ENCODE measurements around the gene GLS2. TPM values are rescaled to one million over a fixed set of nuclear protein-coding genes. Genes with fewer than 3 reads are reported as not detected.
A peak's percentile ranks its signal among the peaks of the same experiment; 100 is the strongest.

Gene GLS2
- 1 to 10 TPM in 2 of 3 donors, under 1 TPM in 1; 0.16 to 5.1 (median 4.6) TPM for total RNA-seq

DNA sequence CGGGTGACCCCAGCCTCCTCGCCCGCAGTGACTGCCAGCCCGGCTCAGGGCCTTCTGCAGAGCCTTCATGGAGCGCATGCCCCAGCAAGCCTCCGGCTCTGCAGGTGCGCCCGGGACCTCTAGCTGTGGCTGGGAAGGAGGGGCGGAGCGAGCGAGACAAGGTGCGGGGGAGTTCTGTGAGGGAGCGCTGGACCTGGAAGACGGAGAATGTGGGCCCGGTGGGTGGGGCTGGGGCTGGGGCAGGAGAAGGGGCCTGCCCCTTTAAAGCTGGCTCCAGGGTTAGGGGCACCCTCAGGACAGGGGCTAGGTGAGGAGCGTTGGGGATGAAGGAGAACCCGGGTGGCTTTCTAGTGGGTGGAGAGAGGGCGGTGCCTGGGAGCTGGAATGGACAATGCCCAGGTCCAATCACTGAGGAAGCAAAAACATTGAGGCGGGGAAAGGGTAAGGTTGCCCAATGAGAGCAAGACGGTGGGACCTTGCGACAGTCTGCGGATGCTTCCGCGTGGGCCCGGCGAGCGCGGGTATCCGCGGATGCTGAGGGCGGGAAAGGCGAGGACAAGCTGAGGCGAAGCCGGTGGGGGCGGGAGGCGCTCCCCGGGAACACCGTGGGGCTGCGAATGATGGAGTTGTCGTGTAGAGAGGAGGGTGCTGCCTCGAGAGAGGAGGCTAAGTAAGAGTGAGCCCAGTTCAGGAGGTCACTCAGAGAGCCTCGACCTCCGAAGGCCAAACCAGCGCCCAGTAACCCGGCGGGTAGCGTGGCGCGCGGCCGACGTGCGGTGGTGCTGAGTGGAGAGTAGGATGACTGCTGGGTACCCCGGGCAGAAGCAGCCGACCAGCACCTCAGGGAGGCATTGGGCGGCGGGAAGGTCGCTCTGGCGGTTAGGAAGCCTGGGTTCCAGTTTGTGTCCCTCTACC, at the start of gene GLS2:
Gene GLS2 (minus strand): TSS at position 121 of the 915 bp plus-strand sequence. CDS start 43 bp downstream, at position 78.
- H3K27ac ChIP-seq = peak within 1 kb of the TSS; percentile 41 to 50

GRCh38 chr12:56537546-56537945, 49.6 kb upstream of the GLS2 start:
- H3K4me3 ChIP-seq = no peak overlapping the region
- no peaks in the 10 kb centered on the region for H3K27me3 ChIP-seq
- no peaks in the 10 kb centered on the region for H3K4me1 ChIP-seq
- TF ChIP-seq POLR2A (IDR thresholded peaks at IDR 0.05) = no peak
- TF ChIP-seq, protein P1, sequence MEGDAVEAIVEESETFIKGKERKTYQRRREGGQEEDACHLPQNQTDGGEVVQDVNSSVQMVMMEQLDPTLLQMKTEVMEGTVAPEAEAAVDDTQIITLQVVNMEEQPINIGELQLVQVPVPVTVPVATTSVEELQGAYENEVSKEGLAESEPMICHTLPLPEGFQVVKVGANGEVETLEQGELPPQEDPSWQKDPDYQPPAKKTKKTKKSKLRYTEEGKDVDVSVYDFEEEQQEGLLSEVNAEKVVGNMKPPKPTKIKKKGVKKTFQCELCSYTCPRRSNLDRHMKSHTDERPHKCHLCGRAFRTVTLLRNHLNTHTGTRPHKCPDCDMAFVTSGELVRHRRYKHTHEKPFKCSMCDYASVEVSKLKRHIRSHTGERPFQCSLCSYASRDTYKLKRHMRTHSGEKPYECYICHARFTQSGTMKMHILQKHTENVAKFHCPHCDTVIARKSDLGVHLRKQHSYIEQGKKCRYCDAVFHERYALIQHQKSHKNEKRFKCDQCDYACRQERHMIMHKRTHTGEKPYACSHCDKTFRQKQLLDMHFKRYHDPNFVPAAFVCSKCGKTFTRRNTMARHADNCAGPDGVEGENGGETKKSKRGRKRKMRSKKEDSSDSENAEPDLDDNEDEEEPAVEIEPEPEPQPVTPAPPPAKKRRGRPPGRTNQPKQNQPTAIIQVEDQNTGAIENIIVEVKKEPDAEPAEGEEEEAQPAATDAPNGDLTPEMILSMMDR (IDR thresholded peaks at IDR 0.05) = no peak
- TF ChIP-seq POLR2AphosphoS5 (IDR thresholded peaks at IDR 0.05) = no peak
- no peak for DNase-seq (ENCODE audit: low spot score in 2 of 2)
- no peaks in the 10 kb centered on the region for H3K9me3 ChIP-seq
- no peaks in the 10 kb centered on the region for H3K36me3 ChIP-seq
- no peak overlapping the region for H3K27ac ChIP-seq
- intact Hi-C loops (cut with DNase I; ENCODE audit: low total_unique reads) = no loop called here

More for the DNA sequence above, at the start of gene GLS2:
- Histone ChIP-seq H3K4me1 (no peaks in the 10 kb centered on the region), H3K36me3 (no peaks in the 10 kb centered on the region), H3K27me3 (no peaks in the 10 kb centered on the region), H3K4me3 (peak within 1 kb of the TSS; percentile 55 to 82 (median 60)), H3K9me3 (no peaks in the 10 kb centered on the region)
- DNase-seq (ENCODE audit: low spot score in 2 of 2) = peak; percentile 65 to 77
- peak in 1 of 3 donors; percentile 77 for TF ChIP-seq POLR2AphosphoS5 (IDR thresholded peaks at IDR 0.05)
- TF ChIP-seq, protein P1 (IDR thresholded peaks at IDR 0.05) = no peak
- intact Hi-C loops (cut with DNase I; ENCODE audit: low total_unique reads) = no loop called here

- no peaks in the 10 kb centered on the region for H3K9me3 ChIP-seq
- no peak for DNase-seq (ENCODE audit: low spot score in 2 of 2)
- no peak for TF ChIP-seq POLR2A (IDR thresholded peaks at IDR 0.05)
- no peaks in the 10 kb centered on the region for H3K27me3 ChIP-seq
- no peak overlapping the region for H3K27ac ChIP-seq
- intact Hi-C loops (cut with DNase I; ENCODE audit: low total_unique reads) = loop anchor here (5.0 kb wide), 1 partner anchor 312 kb away; no protein-coding TSS in a partner anchor
- no peaks in the 10 kb centered on the region for H3K36me3 ChIP-seq
- no peak overlapping the region for H3K4me3 ChIP-seq
- peaks cover 0 to 3% of the 10 kb centered on the region in 2 donors for H3K4me1 ChIP-seq
Observed at GRCh38 chr12:56530390-56531055, 42.6 kb upstream of the GLS2 start.

- Histone ChIP-seq H3K9me3 (no peaks in the 10 kb centered on the region), H3K4me1 (peaks cover 0 to 3% of the 10 kb centered on the region in 2 donors), H3K36me3 (no peaks in the 10 kb centered on the region), H3K27ac (no peak overlapping the region), H3K4me3 (no peak overlapping the region), H3K27me3 (no peaks in the 10 kb centered on the region)
- intact Hi-C loops (cut with DNase I; ENCODE audit: low total_unique reads) = loop anchor here (5.0 kb wide), 1 partner anchor 313 kb away; no protein-coding TSS in a partner anchor
- no peak for DNase-seq (ENCODE audit: low spot score in 2 of 2)
- TF ChIP-seq, protein P1 (IDR thresholded peaks at IDR 0.05) = no peak
- TF ChIP-seq POLR2AphosphoS5 (IDR thresholded peaks at IDR 0.05) = no peak
- no peak for TF ChIP-seq POLR2A (IDR thresholded peaks at IDR 0.05)
Observed at GRCh38 chr12:56529656-56530055, 41.7 kb upstream of the GLS2 start.

- H3K27ac ChIP-seq = no peak overlapping the region
- TF ChIP-seq POLR2A (IDR thresholded peaks at IDR 0.05) = no peak
- TF ChIP-seq POLR2AphosphoS5 (IDR thresholded peaks at IDR 0.05) = no peak
- TF ChIP-seq, protein P1 (IDR thresholded peaks at IDR 0.05) = no peak
- no peaks in the 10 kb centered on the region for H3K36me3 ChIP-seq
- no peak for DNase-seq (ENCODE audit: low spot score in 2 of 2)
- intact Hi-C loops (cut with DNase I; ENCODE audit: low total_unique reads) = no loop called here
- no peaks in the 10 kb centered on the region for H3K27me3 ChIP-seq
- H3K4me1 ChIP-seq = peaks cover 3% of the 10 kb centered on the region in 2 donors
- no peaks in the 10 kb centered on the region for H3K9me3 ChIP-seq
- H3K4me3 ChIP-seq = no peak overlapping the region
Observed at GRCh38 chr12:56528846-56529245, 40.9 kb upstream of the GLS2 start.
